HepG2 (cell line): ENCODE measurements around the gene IFT122. TPM values are rescaled to one million over a fixed set of nuclear protein-coding genes. Genes with fewer than 3 reads are reported as not detected.

Experiments
- GATA4 ChIP-seq: sonication (generic); IDR thresholded peaks from 2 replicates; pipeline ENCODE4 v1.6.1; 2016; ENCODE audit warnings: antibody characterized with exemption, low read depth, borderline replicate concordance
- KLF13 ChIP-seq: sonication (generic); formaldehyde crosslinking; IDR thresholded peaks from 2 replicates; pipeline ENCODE4 v1.4.0; 2020; ENCODE audit warnings: mild to moderate bottlenecking, missing genetic modification reagents
- MBD4 ChIP-seq: IDR thresholded peaks from 2 replicates; pipeline ENCODE4 v1.6.1; 2012; ENCODE audit warnings: low read length, inconsistent platforms, borderline replicate concordance
- MBNL3 ChIP-seq: fragments of 250-450 bp; sonication (Bioruptor Pico); conservative IDR thresholded peaks from 2 replicates; pipeline ENCODE4 v1.8.0; 2022; ENCODE audit warnings: mild to moderate bottlenecking, inconsistent platforms
- SP140L ChIP-seq: sonication (generic); formaldehyde crosslinking; IDR thresholded peaks from 2 replicates; pipeline ENCODE4 v1.4.0; 2020; ENCODE audit warnings: missing genetic modification reagents, borderline replicate concordance
- ZNF777 ChIP-seq: sonication (generic); formaldehyde crosslinking; IDR thresholded peaks from 2 replicates; pipeline ENCODE4 v1.4.0; 2020; ENCODE audit warnings: missing genetic modification reagents
- polyA plus RNA-seq, 8 experiments: library from polyadenylated mRNA; depleted of rRNA in 3 of 8; stranded (reverse) in 7 of 8; unstranded in 1 of 8; fragments of >200 nt; fragmentation: Illumina TruSeq in 4 of 8; extraction: Trizol in 4 of 8; gene quantifications; 2 replicates each; pipeline versions ENCODE4 v1.2.1 to v1.2.3, GENCODE V29; 2011 to 2016; ENCODE audit warnings: low read depth in 4 of 8, missing spikeins in 1 of 8, mixed read lengths in 1 of 8; ENCODE audit not compliant: insufficient read depth in 1 of 8
- total RNA-seq, 5 experiments: library from RNA; depleted of rRNA; stranded (reverse); fragments of >200 nt; fragmentation: Illumina TruSeq; extraction: Trizol; gene quantifications; 2 replicates each; pipeline ENCODE4 v1.2.3, GENCODE V29; 2016; ENCODE audit warnings: low read depth in 1 of 5
- TF ChIP-seq, protein P1 (sequence below): sonication (generic); formaldehyde crosslinking; IDR thresholded peaks from 2 replicates; pipeline ENCODE4 v1.5.1; 2020; ENCODE audit warnings: mild to moderate bottlenecking, missing genetic modification reagents, borderline replicate concordance
- TF ChIP-seq, protein P2 (sequence below): sonication (generic); formaldehyde crosslinking; IDR thresholded peaks from 2 replicates; pipeline ENCODE4 v1.8.0; 2022; ENCODE audit warnings: missing genetic modification reagents, low read depth, mild to moderate bottlenecking, borderline replicate concordance
- TF ChIP-seq, protein P3 (sequence below): sonication (generic); IDR thresholded peaks from 2 replicates; pipeline ENCODE4 v1.6.1; 2016; ENCODE audit warnings: low read depth, borderline replicate concordance
- TF ChIP-seq, protein P4 (sequence below): sonication (generic); formaldehyde crosslinking; IDR thresholded peaks from 2 replicates; pipeline ENCODE4 v1.8.0; 2023; ENCODE audit warnings: mild to moderate bottlenecking, missing genetic modification reagents
- TF ChIP-seq, protein P5 (sequence below): sonication (generic); formaldehyde crosslinking; IDR thresholded peaks from 2 replicates; pipeline ENCODE4 v1.8.1; 2022; ENCODE audit warnings: low read depth, mild to moderate bottlenecking, missing genetic modification reagents
- TF ChIP-seq, protein P6 (sequence below): sonication (generic); formaldehyde crosslinking; IDR thresholded peaks from 2 replicates; pipeline ENCODE4 v1.4.0; 2020; ENCODE audit warnings: missing genetic modification reagents
- TF ChIP-seq, protein P7 (sequence below): sonication (generic); formaldehyde crosslinking; IDR thresholded peaks from 2 replicates; pipeline ENCODE4 v1.4.0; 2020; ENCODE audit warnings: missing genetic modification reagents

IFT122 gene
- total and polyA plus RNA-seq, 2 of the 13 experiments (the other 11 are each of a cell fraction or from before 2014, with no cell fraction given), result 10.1 to 10.3 TPM

DNA sequence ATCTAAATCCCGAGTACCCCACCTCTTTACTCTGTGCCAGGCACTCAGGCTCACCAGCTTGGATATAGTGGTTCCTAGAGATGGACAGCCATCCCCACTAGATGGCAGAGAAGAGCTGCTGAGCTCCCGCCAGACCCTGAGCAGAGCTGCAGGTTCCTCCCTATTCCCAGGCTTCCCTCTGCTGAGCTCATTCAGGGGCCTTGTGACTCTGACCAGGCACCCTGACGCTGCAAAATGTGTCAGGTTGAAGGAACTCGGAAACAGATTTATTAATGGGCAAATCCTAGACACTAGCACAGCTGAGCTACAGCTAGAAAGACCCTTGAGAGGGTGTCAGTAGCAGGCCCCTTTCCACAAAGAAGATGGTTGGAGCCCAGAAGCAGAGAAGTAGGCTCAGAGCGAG lies 50.2 kb downstream of the IFT122 start (continued):
- TF ChIP-seq, protein P1, sequence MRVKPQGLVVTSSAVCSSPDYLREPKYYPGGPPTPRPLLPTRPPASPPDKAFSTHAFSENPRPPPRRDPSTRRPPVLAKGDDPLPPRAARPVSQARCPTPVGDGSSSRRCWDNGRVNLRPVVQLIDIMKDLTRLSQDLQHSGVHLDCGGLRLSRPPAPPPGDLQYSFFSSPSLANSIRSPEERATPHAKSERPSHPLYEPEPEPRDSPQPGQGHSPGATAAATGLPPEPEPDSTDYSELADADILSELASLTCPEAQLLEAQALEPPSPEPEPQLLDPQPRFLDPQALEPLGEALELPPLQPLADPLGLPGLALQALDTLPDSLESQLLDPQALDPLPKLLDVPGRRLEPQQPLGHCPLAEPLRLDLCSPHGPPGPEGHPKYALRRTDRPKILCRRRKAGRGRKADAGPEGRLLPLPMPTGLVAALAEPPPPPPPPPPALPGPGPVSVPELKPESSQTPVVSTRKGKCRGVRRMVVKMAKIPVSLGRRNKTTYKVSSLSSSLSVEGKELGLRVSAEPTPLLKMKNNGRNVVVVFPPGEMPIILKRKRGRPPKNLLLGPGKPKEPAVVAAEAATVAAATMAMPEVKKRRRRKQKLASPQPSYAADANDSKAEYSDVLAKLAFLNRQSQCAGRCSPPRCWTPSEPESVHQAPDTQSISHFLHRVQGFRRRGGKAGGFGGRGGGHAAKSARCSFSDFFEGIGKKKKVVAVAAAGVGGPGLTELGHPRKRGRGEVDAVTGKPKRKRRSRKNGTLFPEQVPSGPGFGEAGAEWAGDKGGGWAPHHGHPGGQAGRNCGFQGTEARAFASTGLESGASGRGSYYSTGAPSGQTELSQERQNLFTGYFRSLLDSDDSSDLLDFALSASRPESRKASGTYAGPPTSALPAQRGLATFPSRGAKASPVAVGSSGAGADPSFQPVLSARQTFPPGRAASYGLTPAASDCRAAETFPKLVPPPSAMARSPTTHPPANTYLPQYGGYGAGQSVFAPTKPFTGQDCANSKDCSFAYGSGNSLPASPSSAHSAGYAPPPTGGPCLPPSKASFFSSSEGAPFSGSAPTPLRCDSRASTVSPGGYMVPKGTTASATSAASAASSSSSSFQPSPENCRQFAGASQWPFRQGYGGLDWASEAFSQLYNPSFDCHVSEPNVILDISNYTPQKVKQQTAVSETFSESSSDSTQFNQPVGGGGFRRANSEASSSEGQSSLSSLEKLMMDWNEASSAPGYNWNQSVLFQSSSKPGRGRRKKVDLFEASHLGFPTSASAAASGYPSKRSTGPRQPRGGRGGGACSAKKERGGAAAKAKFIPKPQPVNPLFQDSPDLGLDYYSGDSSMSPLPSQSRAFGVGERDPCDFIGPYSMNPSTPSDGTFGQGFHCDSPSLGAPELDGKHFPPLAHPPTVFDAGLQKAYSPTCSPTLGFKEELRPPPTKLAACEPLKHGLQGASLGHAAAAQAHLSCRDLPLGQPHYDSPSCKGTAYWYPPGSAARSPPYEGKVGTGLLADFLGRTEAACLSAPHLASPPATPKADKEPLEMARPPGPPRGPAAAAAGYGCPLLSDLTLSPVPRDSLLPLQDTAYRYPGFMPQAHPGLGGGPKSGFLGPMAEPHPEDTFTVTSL, result no peak
- TF ChIP-seq, protein P2, sequence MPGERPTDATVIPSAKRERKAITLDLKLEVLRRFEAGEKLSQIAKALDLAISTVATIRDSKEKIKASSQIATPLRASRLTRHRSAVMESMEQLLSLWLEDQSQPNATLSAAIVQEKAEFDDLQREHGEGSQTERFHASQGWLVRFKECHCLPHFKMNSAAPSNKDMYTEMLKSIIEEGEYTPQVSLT, result no peak
- TF ChIP-seq MBNL3 (CRISPR knock-in tag), result no peak
- TF ChIP-seq GATA4, result no peak
- no peak for TF ChIP-seq ZNF777
- TF ChIP-seq MBD4, result no peak
- no peak for TF ChIP-seq KLF13 (CRISPR knock-in tag)
- TF ChIP-seq, protein P3, sequence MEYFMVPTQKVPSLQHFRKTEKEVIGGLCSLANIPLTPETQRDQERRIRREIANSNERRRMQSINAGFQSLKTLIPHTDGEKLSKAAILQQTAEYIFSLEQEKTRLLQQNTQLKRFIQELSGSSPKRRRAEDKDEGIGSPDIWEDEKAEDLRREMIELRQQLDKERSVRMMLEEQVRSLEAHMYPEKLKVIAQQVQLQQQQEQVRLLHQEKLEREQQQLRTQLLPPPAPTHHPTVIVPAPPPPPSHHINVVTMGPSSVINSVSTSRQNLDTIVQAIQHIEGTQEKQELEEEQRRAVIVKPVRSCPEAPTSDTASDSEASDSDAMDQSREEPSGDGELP, result no peak
- TF ChIP-seq, protein P4, sequence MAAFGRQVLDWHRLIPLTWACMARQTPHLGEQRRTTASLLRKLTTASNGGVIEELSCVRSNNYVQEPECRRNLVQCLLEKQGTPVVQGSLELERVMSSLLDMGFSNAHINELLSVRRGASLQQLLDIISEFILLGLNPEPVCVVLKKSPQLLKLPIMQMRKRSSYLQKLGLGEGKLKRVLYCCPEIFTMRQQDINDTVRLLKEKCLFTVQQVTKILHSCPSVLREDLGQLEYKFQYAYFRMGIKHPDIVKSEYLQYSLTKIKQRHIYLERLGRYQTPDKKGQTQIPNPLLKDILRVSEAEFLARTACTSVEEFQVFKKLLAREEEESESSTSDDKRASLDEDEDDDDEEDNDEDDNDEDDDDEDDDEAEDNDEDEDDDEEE, result no peak
- TF ChIP-seq, protein P5, sequence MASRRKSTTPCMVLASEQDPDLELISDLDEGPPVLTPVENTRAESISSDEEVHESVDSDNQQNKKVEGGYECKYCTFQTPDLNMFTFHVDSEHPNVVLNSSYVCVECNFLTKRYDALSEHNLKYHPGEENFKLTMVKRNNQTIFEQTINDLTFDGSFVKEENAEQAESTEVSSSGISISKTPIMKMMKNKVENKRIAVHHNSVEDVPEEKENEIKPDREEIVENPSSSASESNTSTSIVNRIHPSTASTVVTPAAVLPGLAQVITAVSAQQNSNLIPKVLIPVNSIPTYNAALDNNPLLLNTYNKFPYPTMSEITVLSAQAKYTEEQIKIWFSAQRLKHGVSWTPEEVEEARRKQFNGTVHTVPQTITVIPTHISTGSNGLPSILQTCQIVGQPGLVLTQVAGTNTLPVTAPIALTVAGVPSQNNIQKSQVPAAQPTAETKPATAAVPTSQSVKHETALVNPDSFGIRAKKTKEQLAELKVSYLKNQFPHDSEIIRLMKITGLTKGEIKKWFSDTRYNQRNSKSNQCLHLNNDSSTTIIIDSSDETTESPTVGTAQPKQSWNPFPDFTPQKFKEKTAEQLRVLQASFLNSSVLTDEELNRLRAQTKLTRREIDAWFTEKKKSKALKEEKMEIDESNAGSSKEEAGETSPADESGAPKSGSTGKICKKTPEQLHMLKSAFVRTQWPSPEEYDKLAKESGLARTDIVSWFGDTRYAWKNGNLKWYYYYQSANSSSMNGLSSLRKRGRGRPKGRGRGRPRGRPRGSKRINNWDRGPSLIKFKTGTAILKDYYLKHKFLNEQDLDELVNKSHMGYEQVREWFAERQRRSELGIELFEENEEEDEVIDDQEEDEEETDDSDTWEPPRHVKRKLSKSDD, result no peak
- TF ChIP-seq, protein P6, sequence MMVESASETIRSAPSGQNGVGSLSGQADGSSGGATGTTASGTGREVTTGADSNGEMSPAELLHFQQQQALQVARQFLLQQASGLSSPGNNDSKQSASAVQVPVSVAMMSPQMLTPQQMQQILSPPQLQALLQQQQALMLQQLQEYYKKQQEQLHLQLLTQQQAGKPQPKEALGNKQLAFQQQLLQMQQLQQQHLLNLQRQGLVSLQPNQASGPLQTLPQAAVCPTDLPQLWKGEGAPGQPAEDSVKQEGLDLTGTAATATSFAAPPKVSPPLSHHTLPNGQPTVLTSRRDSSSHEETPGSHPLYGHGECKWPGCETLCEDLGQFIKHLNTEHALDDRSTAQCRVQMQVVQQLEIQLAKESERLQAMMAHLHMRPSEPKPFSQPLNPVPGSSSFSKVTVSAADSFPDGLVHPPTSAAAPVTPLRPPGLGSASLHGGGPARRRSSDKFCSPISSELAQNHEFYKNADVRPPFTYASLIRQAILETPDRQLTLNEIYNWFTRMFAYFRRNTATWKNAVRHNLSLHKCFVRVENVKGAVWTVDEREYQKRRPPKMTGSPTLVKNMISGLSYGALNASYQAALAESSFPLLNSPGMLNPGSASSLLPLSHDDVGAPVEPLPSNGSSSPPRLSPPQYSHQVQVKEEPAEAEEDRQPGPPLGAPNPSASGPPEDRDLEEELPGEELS (CRISPR knock-in tag), result no peak
- TF ChIP-seq, protein P7, sequence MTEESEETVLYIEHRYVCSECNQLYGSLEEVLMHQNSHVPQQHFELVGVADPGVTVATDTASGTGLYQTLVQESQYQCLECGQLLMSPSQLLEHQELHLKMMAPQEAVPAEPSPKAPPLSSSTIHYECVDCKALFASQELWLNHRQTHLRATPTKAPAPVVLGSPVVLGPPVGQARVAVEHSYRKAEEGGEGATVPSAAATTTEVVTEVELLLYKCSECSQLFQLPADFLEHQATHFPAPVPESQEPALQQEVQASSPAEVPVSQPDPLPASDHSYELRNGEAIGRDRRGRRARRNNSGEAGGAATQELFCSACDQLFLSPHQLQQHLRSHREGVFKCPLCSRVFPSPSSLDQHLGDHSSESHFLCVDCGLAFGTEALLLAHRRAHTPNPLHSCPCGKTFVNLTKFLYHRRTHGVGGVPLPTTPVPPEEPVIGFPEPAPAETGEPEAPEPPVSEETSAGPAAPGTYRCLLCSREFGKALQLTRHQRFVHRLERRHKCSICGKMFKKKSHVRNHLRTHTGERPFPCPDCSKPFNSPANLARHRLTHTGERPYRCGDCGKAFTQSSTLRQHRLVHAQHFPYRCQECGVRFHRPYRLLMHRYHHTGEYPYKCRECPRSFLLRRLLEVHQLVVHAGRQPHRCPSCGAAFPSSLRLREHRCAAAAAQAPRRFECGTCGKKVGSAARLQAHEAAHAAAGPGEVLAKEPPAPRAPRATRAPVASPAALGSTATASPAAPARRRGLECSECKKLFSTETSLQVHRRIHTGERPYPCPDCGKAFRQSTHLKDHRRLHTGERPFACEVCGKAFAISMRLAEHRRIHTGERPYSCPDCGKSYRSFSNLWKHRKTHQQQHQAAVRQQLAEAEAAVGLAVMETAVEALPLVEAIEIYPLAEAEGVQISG, result peak; percentile 35; the same call in 1 of the 2 replicates
- no peak for TF ChIP-seq SP140L (CRISPR knock-in tag)
